Fibroblast of lung (primary cell): ENCODE measurements around the gene GPR84. TPM values are rescaled to one million over a fixed set of nuclear protein-coding genes. Genes with fewer than 3 reads are reported as not detected.
A peak's percentile ranks its signal among the peaks of the same experiment; 100 is the strongest.

Source experiments
- DNase-seq, 2 donors: peaks; one replicate each; pipeline versions ENCODE4 v3.0.0 to v3.0.0-alpha.2; 2010; ENCODE audit warnings: low read depth in 2 of 2
- H2AFZ ChIP-seq: 2 replicates; pipeline ENCODE4 v1.5.1; 2012; ENCODE audit warnings: low read length, control low read depth, inconsistent platforms
- H3K27ac ChIP-seq: 2 replicates; pipeline ENCODE4 v1.5.1; 2011; ENCODE audit warnings: low read length, control low read depth; ENCODE audit not compliant: insufficient read depth
- H3K27me3 ChIP-seq: 2 replicates; pipeline ENCODE4 v1.5.1; 2011; ENCODE audit warnings: mild to moderate bottlenecking, low read length; ENCODE audit not compliant: control insufficient read depth, insufficient read depth
- H3K36me3 ChIP-seq: 2 replicates; pipeline ENCODE4 v1.5.1; 2011; ENCODE audit warnings: low read length; ENCODE audit not compliant: control insufficient read depth, insufficient read depth
- H3K4me1 ChIP-seq: 2 replicates; pipeline ENCODE4 v1.5.1; 2011; ENCODE audit warnings: low read length; ENCODE audit not compliant: control insufficient read depth, insufficient read depth; ENCODE audit errors: extremely low read depth
- H3K4me2 ChIP-seq: 2 replicates; pipeline ENCODE4 v1.5.1; 2011; ENCODE audit warnings: low read length, control low read depth; ENCODE audit not compliant: insufficient read depth; ENCODE audit errors: extremely low read depth
- H3K4me3 ChIP-seq, 4 experiments: fragments of 200-600 bp in 1 of 4; sonication (generic) in 1 of 4; replicated peaks in 1 of 4; 2 replicates each; pipeline ENCODE4 v1.5.1; 2011 to 2016; ENCODE audit warnings: low read length in 4 of 4, low read depth in 3 of 4, mild to moderate bottlenecking in 3 of 4, control low read depth in 2 of 4, inconsistent platforms in 1 of 4, mixed read lengths in 1 of 4; ENCODE audit not compliant: insufficient read depth in 1 of 4; ENCODE audit errors: control extremely low read depth in 1 of 4
- H3K79me2 ChIP-seq: 2 replicates; pipeline ENCODE4 v1.5.1; 2012; ENCODE audit warnings: mild to moderate bottlenecking, low read length, inconsistent platforms; ENCODE audit not compliant: control insufficient read depth, insufficient read depth
- H3K9ac ChIP-seq: 2 replicates; pipeline ENCODE4 v1.5.1; 2011; ENCODE audit warnings: mild to moderate bottlenecking, low read length, control low read depth; ENCODE audit not compliant: insufficient read depth
- H3K9me3 ChIP-seq: 2 replicates; pipeline ENCODE4 v1.5.1; 2012; ENCODE audit warnings: low read depth, low read length; ENCODE audit not compliant: control insufficient read depth, insufficient read depth
- H4K20me1 ChIP-seq: 2 replicates; pipeline ENCODE4 v1.5.1; 2011; ENCODE audit warnings: low read length; ENCODE audit not compliant: control insufficient read depth, insufficient read depth; ENCODE audit errors: extremely low read depth
- EZH2 ChIP-seq: IDR thresholded peaks from 2 replicates; pipeline ENCODE4 v1.5.1; 2012; ENCODE audit warnings: low read length, control low read depth, mild to moderate bottlenecking; ENCODE audit errors: missing control alignments
- polyA plus RNA-seq, 2 donors: library from polyadenylated mRNA; depleted of rRNA in 1 of 2; stranded (reverse) in 1 of 2; unstranded in 1 of 2; fragments of >200 nt; gene quantifications; 2 replicates each; pipeline ENCODE4 v1.2.1, GENCODE V29; 2011 to 2012; ENCODE audit warnings: missing spikeins in 1 of 2
- total RNA-seq: library from RNA; depleted of rRNA; stranded (reverse); fragments of >200 nt; gene quantifications from 2 replicates; pipeline ENCODE4 v1.2.1, GENCODE V29; 2014
- TF ChIP-seq, protein P1 (sequence below), 2 donors: IDR thresholded peaks in 1 of 2; conservative IDR thresholded peaks in 1 of 2; 1 replicate in 1 of 2; 2 replicates in 1 of 2; pipeline ENCODE4 v1.5.1; 2011 to 2012; ENCODE audit warnings: low read length in 2 of 2, control low read depth in 1 of 2, inconsistent platforms in 1 of 2, low read depth in 1 of 2, mild to moderate bottlenecking in 1 of 2

Gene GPR84
- total and polyA plus RNA-seq, 2 donors (not counting 1 experiment from before 2014, with no cell fraction given), result 0.03 TPM; not detected in 1

DNA sequence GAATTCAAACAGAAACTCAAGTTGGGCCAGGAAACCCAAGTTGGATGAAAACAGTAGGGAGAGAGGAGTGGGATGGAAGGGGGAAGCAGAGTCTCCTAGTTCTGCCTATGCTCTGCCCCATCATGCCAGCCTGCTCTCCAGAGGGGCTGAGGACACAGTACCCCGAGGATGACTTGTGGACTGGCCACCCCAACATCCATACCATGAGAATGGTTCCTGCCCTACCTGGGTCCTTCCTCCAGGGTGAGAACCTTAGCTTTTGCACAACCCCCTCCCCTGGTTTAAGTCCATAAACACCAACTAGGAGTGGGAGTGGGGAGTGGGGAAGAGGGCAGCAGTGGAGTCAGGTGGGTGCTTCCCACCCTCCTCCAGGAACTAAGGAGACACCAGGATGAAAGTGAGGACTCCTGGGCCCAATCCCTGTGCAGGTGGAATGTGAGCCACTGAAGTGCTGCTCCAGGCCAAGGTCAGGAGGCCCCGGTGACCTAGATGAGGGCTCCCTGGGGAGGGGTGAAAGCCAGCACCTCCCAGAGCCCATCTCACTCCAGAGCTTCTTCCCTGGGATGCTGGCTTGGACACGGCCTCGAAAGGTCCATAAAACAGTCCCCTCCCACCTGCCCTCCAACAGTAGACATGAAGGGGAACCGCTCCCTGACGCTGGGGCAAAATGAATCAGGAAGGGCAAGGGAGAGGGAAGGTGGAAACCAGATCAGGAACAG, 13.7 kb upstream of the GPR84 start:
- DNase-seq, result no peak
- no peak overlapping the region for H3K27ac ChIP-seq
- H2AFZ ChIP-seq, result no peak overlapping the region
- H3K27me3 ChIP-seq, result no peaks in the 10 kb centered on the region
- H3K79me2 ChIP-seq, result no peaks in the 10 kb centered on the region
- TF ChIP-seq, protein P1, sequence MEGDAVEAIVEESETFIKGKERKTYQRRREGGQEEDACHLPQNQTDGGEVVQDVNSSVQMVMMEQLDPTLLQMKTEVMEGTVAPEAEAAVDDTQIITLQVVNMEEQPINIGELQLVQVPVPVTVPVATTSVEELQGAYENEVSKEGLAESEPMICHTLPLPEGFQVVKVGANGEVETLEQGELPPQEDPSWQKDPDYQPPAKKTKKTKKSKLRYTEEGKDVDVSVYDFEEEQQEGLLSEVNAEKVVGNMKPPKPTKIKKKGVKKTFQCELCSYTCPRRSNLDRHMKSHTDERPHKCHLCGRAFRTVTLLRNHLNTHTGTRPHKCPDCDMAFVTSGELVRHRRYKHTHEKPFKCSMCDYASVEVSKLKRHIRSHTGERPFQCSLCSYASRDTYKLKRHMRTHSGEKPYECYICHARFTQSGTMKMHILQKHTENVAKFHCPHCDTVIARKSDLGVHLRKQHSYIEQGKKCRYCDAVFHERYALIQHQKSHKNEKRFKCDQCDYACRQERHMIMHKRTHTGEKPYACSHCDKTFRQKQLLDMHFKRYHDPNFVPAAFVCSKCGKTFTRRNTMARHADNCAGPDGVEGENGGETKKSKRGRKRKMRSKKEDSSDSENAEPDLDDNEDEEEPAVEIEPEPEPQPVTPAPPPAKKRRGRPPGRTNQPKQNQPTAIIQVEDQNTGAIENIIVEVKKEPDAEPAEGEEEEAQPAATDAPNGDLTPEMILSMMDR (conservative IDR thresholded peaks at IDR 0.05 in 1 of 2, IDR thresholded peaks at IDR 0.05 in 1 of 2; ENCODE audit: low read depth in 1 of 2, low read length in 2 of 2), result no peak
- no peak for TF ChIP-seq EZH2
- no peaks in the 10 kb centered on the region for H3K36me3 ChIP-seq
- no peaks in the 10 kb centered on the region for H4K20me1 ChIP-seq
- peak overlapping the region in 1 of 4 experiments; percentile 61 for H3K4me3 ChIP-seq
- no peaks in the 10 kb centered on the region for H3K9me3 ChIP-seq
- peak overlapping the region; percentile 73 for H3K4me2 ChIP-seq
- H3K9ac ChIP-seq, result no peak overlapping the region
- peaks cover 4% of the 10 kb centered on the region for H3K4me1 ChIP-seq

DNA sequence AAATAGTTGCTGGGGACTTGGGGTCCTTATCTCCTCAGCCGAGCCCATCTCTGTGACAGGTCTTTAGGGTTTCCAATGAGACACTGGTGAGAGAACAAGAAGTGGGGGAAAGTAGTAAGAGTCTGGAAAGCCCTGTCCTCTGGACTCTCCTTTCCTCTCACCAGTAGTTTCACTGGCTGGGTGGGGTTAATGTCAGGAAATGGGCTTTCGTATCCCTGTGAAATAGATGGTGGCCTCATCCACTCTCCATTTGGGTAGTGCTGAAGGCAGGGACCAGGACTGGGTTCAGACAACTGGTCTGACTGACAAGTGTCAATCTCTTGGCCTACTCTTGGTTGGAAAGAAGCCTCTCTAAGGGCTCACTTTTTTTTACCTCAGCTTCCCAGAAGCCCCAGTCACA, 12.7 kb upstream of the GPR84 start:
- H3K27me3 ChIP-seq, result no peaks in the 10 kb centered on the region
- no peak overlapping the region for H3K4me2 ChIP-seq
- H4K20me1 ChIP-seq, result no peaks in the 10 kb centered on the region
- H3K36me3 ChIP-seq, result no peaks in the 10 kb centered on the region
- H3K79me2 ChIP-seq, result no peaks in the 10 kb centered on the region
- H3K27ac ChIP-seq, result no peak overlapping the region
- peaks cover 5% of the 10 kb centered on the region for H3K4me1 ChIP-seq
- no peak for DNase-seq
- no peak overlapping the region for H2AFZ ChIP-seq
- TF ChIP-seq, protein P1 (conservative IDR thresholded peaks at IDR 0.05 in 1 of 2, IDR thresholded peaks at IDR 0.05 in 1 of 2; ENCODE audit: low read depth in 1 of 2, low read length in 2 of 2), result no peak
- no peak for TF ChIP-seq EZH2
- no peak overlapping the region for H3K9ac ChIP-seq
- H3K4me3 ChIP-seq, result no peak overlapping the region
- no peaks in the 10 kb centered on the region for H3K9me3 ChIP-seq

DNA sequence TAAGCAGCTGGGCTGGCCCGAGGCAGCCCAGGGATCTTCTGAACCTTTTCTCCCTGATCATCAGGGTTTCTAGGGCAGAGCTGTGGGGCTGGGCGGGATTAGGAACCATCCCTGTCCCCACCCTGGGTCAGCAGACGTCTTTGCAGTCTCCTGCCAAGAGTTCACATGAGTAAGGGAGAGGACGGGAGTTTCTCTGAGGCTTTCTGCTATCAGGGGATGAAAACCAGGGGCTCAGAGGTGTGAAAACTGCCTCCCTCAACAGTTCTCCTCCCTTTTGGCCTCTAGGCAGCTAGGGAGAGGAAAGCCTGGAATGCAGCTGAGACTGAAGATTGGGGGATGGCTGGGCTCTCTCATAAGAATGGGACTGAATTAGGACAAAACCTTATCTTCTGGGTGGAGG, 12.3 kb upstream of the GPR84 start:
- no peak overlapping the region for H3K27ac ChIP-seq
- TF ChIP-seq, protein P1 (conservative IDR thresholded peaks at IDR 0.05 in 1 of 2, IDR thresholded peaks at IDR 0.05 in 1 of 2; ENCODE audit: low read depth in 1 of 2, low read length in 2 of 2), result no peak
- TF ChIP-seq EZH2, result no peak
- no peak overlapping the region for H3K9ac ChIP-seq
- DNase-seq, result no peak
- H3K4me2 ChIP-seq, result no peak overlapping the region
- no peaks in the 10 kb centered on the region for H3K36me3 ChIP-seq
- no peak overlapping the region for H2AFZ ChIP-seq
- peaks cover 9% of the 10 kb centered on the region for H3K4me1 ChIP-seq
- no peaks in the 10 kb centered on the region for H4K20me1 ChIP-seq
- no peaks in the 10 kb centered on the region for H3K27me3 ChIP-seq
- no peak overlapping the region for H3K4me3 ChIP-seq
- H3K9me3 ChIP-seq, result no peaks in the 10 kb centered on the region
- no peaks in the 10 kb centered on the region for H3K79me2 ChIP-seq
